ENCODE results near the gene POLA2. TPM values are rescaled to one million over a fixed set of nuclear protein-coding genes. Genes with fewer than 3 reads are reported as not detected.
A peak's percentile ranks its signal among the peaks of the same experiment; 100 is the strongest.
"Not testable (repeated sequence)": the region's sequence is repeated elsewhere in the genome, so short reads cannot be mapped to it uniquely, and the experiment has no call there.

Gene POLA2
- polyA plus RNA-seq, 10 donors: 28.6 to 45.5 (median 34.7) TPM

- no peak for DNase-seq
These were observed 20.6 kb upstream of the POLA2 start for GRCh38 chr11:65241134-65241533.

- DNase-seq: no peak
These were observed 20.1 kb upstream of the POLA2 start for GRCh38 chr11:65241692-65242091.

GRCh38 chr11:65242389-65242788 lies 19.4 kb upstream of the POLA2 start:
- DNase-seq: no peak

GRCh38 chr11:65243797-65244196 lies 18.0 kb upstream of the POLA2 start:
- no peak for DNase-seq

GRCh38 chr11:65245046-65245445 lies 16.7 kb upstream of the POLA2 start:
- not testable (repeated sequence) for DNase-seq

GRCh38 chr11:65246506-65246905 lies 15.3 kb upstream of the POLA2 start:
- DNase-seq: no peak

GRCh38 chr11:65248184-65248710 lies 13.5 kb upstream of the POLA2 start:
- DNase-seq: not testable (repeated sequence)

GRCh38 chr11:65251476-65251875 lies 10.3 kb upstream of the POLA2 start:
- DNase-seq: no peak

- DNase-seq: no peak
These were observed 7.0 kb upstream of the POLA2 start for GRCh38 chr11:65254724-65255123.

GRCh38 chr11:65258988-65259387 lies 2.8 kb upstream of the POLA2 start:
- DNase-seq: no peak

GRCh38 chr11:65260302-65260701 lies 1.5 kb upstream of the POLA2 start:
- DNase-seq: no peak

GRCh38 chr11:65260756-65261590 lies 789 bp upstream of the POLA2 start:
- no peak for DNase-seq

GRCh38 chr11:65262381-65262680 lies 569 bp downstream of the POLA2 start:
- no peak for DNase-seq

- DNase-seq: no peak
These were observed 1.0 kb downstream of the POLA2 start for GRCh38 chr11:65262776-65263175.

- not testable (repeated sequence) for DNase-seq
These were observed 3.0 kb downstream of the POLA2 start for GRCh38 chr11:65264747-65265146.

GRCh38 chr11:65266210-65266609 lies 4.4 kb downstream of the POLA2 start:
- DNase-seq: no peak

GRCh38 chr11:65274735-65275682 lies 13.2 kb downstream of the POLA2 start:
- peak; percentile 87 to 94 (median 91) for DNase-seq

- DNase-seq: no peak
These were observed 14.1 kb downstream of the POLA2 start for GRCh38 chr11:65275906-65276305.

GRCh38 chr11:65277631-65278277 lies 16.0 kb downstream of the POLA2 start:
- no peak for DNase-seq

GRCh38 chr11:65278356-65278755 lies 16.6 kb downstream of the POLA2 start:
- DNase-seq: no peak

GRCh38 chr11:65279279-65279678 lies 17.5 kb downstream of the POLA2 start:
- peak in 1 of 3 donors; percentile 71 for DNase-seq

All from muscle of back (tissue), 11 donors.